Esophagus mucosa (tissue), 1 donor: ENCODE measurements around the gene DRAM1. TPM values are rescaled to one million over a fixed set of nuclear protein-coding genes. Genes with fewer than 3 reads are reported as not detected.
A peak's percentile ranks its signal among the peaks of the same experiment; 100 is the strongest.

Source experiments
- ATAC-seq: fragments of 200-7000 bp; cut with Tn5 transposase; one replicate; pipeline ENCODE4 v1.9.1; 2020
- total RNA-seq: library from RNA; stranded (reverse); gene quantifications from one replicate; pipeline ENCODE4 v1.2.4, GENCODE V29; 2023
- donor health status: DM: yes; HTN: yes; CAD: no.

DRAM1 gene
- total RNA-seq, 1 donor from 2014 or later, result 3.0 TPM

DNA sequence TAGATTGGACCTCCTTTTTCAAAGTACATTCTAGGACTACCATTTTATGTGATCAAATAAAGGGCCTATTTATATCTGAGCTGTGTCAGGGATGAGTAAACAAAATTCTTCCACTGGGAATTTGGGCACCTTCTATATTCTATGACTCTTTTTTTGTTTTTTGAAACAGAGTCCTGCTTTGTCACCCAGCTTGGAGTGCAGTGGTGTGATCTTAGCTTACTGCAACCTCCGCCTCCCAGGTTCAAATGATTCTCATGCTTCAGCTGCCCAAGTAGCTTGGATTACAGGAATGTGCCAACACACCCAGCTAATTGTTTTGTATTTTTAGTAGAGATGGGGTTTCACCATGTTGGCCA lies 64.8 kb downstream of the DRAM1 start:
- ATAC-seq, result no peak

DNA sequence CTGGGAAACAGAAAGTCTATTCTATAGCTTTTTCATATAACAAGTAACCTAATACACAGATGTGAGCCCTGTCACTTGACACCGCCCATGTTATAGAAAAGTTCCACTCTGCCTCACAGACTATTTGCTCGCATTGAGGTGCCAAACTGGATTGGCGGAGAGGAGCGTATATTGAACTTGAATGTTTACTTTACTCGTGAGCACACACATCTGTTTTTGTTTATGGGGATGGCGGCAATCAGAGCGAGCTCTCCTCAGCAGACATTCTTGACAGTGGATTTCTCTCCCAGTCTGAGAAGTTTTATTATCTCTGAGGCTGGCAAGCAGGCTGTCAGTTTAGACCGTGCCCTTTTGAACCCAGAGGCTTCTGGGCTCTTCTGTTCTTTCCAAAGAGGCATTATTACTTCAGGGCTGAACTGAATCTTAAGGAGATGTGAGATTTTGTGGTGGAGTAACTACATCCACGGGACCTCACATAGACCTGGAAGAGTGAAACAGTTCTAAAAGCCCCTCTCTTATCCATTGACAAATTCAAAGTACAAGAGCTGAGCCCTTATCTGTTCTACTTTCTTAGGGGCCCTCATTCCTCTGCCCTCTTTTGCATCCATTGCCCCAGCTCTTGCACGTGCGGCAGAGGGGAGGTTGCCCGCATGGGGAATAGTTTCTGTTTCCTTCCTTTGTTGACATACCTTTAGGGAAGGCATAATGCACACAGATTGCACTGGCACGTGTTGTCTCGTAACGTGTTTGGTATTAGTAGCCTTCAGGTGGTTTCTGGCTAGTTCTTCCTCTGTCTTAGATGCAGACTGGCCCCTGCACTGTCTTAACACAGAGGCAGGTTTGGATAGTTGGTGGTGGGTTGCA lies 68.2 kb downstream of the DRAM1 start:
- ATAC-seq, result no peak

DNA sequence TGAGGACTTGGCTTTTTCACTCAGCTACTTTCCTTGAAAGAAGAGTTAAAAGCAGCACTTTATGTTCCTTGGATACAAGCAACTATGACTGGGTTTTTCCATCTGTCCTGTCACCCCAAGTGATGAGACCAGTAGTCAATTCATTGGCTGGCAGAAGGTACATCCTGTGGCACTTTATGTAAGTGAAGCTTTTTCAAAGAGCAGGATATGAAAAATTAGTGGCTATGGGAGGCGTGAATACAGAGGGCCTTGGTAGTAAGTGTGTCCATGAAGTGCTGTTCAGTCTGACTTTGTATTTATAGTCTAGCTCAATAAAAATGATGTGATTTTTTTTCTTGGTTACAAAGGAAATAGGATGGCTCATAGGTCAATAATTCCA lies 68.8 kb downstream of the DRAM1 start:
- ATAC-seq, result no peak

DNA sequence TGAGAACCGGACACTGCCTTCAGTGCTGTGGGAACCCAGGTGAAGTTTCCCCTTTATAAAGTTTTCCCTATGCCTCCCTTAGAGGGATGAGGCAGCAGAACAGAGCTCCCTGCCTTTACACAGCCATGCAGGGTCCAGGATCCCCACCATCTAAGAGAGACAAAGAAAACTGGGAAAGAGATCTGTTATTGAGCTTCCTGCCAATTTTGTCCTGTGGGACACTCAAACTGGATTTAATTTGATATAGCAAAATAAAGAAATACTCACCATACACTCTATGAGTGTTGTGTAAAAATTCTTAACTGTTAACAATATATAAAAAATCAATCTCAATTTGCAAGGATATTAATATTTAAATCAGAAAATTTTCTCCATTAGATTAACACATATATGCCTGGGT lies 69.9 kb downstream of the DRAM1 start:
- ATAC-seq, result no peak

DNA sequence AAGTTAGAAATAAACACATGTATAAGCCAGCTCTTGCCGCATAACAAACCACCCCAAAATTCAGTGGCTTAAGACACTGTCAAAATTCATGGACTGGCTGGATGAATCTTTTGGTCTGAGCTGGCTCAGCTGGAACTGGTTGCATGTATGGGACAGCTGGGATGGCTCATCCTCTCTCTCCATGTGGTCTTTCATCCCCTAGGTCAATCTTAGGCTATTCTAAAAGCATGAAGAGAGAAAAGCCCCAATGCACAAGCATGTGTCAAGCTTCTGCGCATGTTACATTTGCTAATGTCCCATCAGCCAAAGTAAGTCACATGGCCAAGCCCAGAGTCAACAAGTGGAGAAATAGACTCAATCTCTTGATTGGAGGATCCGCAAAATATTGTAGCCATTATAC lies 71.0 kb downstream of the DRAM1 start:
- ATAC-seq, result no peak

DNA sequence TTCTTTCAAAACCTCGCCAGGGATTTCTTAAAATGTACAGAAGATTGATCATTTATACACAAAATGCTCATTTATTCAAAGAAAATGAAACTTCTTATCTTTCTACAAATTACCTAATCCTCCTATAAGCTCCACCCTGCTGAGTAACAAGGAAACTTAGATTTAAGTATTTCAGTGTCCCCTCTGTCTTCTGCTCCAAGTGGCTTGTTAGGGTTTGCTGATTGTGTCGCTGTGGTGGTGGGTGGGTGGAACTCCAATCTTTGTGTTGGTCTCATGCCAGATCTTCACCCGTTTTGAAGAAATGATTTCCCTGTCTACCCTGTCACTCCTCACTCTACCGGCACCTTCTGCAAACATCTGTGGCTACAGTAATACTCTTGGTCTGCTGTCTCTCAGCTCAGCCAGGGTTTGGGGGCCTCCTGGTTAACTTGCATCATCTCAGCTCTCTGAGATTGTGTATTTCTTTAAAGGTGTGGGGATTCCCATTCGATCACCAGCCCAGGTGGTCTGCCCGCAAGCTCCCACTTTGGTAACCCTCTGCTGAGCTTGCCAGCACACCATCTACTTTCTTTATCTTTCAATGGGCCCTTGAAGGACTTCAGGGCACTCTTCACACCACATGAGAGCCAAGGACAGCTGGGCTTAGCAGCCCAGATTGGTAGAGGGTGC lies 73.8 kb downstream of the DRAM1 start:
- no peak for ATAC-seq

DNA sequence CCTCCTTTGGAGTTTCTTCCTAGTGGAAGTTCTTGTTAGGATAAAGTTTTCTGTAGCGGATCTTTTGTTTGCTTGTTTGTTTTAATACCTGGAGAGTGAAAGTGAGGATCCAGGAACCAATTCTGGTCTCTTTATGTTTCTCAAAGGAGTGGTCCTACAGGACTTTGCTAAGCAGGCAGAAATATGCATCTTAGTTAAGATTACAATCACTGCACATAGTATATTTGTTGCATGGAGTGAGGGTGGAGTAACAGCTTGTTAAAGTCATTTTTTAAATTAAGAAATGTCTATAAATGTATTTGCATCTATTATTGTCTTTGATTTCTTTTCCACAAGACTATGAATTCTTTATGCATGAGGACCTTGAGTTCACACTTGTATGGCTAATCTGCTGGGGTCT lies 76.7 kb downstream of the DRAM1 start:
- no peak for ATAC-seq

DNA sequence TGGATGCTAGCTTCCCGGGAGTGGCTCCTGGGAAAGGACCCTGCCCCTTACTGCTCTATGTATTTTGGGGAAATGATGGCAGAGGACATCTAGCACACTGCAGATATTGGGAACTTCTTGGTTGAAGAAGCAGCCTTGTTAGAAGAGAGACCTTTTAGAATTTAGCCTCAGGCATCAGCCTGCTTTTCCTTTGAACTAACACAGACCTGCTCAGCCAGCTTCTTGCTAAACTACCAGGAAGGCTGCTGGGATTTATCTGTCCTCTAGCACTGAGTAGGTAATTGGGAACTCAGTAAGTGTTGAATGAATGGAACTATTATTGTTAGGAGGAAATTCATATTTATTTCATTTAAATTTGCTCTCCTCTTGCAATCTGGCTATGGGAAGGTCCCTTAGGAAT lies 77.3 kb downstream of the DRAM1 start:
- peak; percentile 43 for ATAC-seq

DNA sequence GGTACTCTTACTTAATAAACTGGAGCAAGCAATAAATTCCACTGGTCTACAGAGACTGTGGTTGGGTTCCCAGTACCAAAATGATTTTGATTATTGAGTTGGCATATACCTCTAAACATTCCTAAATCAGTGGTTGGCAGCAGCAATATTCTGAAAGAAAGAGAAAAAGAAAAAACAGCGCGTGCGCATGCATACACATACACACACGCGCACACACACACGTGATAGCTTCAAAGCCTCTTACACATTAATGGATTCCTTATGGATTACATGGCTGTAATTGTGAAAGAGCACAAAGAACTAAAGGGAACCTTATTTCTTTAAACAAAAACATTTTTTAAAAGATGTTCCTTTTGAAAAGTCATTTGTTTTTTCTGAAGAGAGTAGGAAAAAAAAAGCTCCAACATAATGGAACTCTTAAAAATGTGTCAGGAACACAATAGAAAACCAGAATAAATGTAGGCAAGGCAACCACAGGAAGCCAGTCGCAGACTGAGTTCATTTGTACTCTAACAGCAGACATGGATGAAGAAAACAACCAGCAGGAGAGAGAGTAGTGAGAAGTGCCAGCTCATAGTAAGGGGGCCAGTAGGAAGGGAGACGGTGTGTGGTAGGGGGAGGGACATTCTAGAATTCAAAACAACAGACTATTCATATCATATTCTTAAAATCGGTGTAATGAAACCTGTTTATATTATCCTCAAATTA lies 80.0 kb downstream of the DRAM1 start:
- ATAC-seq, result no peak

DNA sequence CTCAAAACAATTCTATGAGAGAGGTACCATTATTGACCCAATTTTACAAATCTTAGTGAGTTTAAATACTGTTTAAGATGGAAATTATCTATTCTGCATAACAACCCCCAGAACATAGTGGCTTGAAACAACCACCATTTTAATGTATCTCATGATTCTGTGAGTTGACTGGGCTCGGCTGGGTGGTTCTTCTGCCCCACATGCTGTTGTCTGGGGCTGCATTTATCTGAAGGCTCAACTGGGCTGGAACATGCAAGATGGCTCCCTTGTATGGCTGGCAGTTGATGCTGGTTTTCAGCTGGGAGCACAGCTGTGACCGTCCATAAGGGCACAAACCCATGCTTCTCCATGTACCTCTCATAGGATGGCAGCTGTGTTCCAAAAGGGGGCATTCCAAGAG lies 82.2 kb downstream of the DRAM1 start:
- no peak for ATAC-seq

DNA sequence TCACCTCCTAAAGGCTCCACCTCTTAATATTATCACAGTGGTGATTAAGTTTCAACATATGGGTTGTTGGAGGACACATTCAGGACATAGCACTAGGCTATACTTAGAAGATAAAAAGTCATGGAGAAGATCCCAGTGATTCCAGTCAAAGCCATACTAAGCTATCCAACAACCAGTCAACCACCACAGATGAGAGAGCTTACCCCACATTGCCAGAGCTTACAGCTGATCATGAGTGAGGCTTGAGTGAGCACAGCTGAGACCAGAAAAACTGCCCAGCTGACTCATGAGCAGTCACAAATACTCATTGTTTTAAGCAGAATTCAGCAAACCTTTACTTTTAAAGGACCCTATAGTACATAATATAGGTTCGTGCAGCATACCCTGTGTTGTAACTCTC lies 85.1 kb downstream of the DRAM1 start:
- no peak for ATAC-seq

DNA sequence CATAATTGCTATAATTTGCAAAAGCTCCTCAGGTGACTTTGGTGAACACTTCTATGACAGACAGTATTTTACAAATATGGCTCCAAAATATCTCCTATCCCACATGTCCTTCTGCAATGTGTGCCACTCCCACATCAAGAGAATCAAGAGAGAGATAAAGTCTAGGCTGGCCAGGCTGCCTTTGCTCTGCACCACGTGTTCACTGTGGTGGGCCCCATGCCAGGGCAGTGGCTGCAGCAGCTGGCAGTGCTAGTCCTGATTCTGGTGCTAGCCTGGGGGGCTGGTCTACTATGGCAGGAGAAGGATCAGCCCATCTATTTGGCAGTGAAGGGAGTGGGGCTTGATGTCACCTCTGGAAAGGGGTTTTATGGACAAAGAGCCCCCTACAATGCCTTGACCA lies 86.3 kb downstream of the DRAM1 start:
- no peak for ATAC-seq

DNA sequence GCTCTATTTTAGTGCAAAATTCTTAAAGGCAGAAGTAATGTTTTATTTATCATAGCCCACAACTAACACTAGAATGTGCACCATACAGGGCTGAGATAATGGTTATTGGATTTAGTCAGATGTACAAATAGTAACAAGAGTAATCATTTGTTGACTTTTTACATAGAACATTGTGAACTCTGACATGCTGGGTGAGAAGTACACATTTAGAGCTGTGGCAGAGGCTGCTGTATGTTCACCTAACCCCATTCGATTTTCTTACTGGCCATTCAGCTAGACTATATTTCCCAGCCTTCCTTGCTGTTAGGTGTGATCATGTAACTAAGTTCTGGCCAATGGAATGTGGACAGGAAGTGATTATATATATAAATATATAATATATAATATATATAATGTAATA lies 89.1 kb downstream of the DRAM1 start:
- no peak for ATAC-seq

DNA sequence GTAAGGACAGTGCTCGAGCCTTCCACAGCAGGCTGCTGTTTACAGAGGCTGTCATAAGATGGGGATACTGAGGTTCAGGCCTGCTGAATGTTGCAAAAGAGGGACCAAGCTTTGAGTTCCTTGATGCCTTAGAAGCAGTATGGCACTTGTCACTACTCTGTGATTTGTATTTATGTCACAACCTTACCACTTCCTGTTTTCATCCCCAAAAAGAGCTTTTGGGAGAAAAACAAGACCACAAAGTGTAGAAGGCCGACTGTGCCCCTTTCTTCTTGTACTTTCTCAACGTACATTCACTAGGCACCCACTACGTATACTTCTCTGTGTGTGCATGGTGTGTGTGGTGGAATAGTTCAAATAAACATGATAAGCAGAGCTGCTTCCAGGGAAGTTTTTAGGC lies 90.1 kb downstream of the DRAM1 start:
- no peak for ATAC-seq

DNA sequence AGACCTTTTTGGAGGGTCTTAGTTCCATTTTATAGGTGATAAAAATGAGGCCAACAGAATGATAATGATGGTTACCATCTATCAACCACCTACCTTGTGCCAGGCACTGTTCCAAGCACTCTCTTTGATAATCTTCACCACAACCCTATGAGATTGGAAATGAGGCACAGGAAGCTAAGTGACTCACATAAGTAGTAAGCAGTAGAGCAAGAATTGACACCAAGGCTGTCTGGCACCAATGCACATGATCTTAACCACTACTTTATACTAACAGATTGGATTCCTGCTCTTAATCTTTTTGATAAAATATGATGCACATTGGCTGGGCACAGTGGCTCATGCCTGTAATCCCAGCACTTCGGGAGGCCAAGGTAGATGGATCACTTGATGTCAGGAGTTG lies 91.4 kb downstream of the DRAM1 start:
- no peak for ATAC-seq

Other genes with a start within 250 kb of the DRAM1 start
- 8.0 TPM for gene CHPT1, start 179.9 kb upstream of the DRAM1 start, total RNA-seq
- gene SYCP3, start 138.1 kb upstream of the DRAM1 start, total RNA-seq, result 0.12 TPM
- 18.4 TPM for gene GNPTAB, start 46.6 kb upstream of the DRAM1 start, total RNA-seq
- gene WASHC3, start 184.4 kb downstream of the DRAM1 start, total RNA-seq, result 30.1 TPM
- gene NUP37, start 242.5 kb downstream of the DRAM1 start, total RNA-seq, result 33.7 TPM
- gene PARPBP, start 242.6 kb downstream of the DRAM1 start, total RNA-seq, result 10.4 TPM